Omental fat pad (tissue), 4 donors: ENCODE results near the gene GCAT. TPM values are rescaled to one million over a fixed set of nuclear protein-coding genes. Genes with fewer than 3 reads are reported as not detected.

Source experiments
- ATAC-seq: fragments of 150-250 bp; one replicate; pipeline ENCODE4 v1.9.1; 2016; ENCODE audit warnings: mild to moderate bottlenecking, moderate library complexity; ENCODE audit not compliant: low FRiP score
- DNase-seq: peaks from one replicate; pipeline ENCODE4 v3.0.0-alpha.2; 2019; ENCODE audit warnings: low spot score
- CTCF ChIP-seq, 3 donors: fragments of 450-650 bp; IDR thresholded peaks; one replicate each; pipeline ENCODE4 v1.5.1; 2016 to 2017; ENCODE audit warnings: antibody characterized with exemption in 3 of 3, mild to moderate bottlenecking in 3 of 3, moderate library complexity in 2 of 3
- total RNA-seq, 4 donors: library from RNA; depleted of rRNA; stranded (reverse); fragments of >200 nt; gene quantifications; one replicate each; pipeline ENCODE4 v1.1.0, GENCODE V29; 2016

GCAT gene
- total RNA-seq, 4 donors from 2014 or later = 6.5 to 12.0 (median 8.9) TPM

- DNase-seq (no peak), ATAC-seq (no peak)
- no peak for TF ChIP-seq CTCF (IDR thresholded peaks at IDR 0.05)
Measured at GRCh38 chr22:37812869-37813678, 5.3 kb downstream of the GCAT start.

GRCh38 chr22:37815593-37815992 is 7.9 kb downstream of the GCAT start:
- no peak for DNase-seq

GRCh38 chr22:37816543-37817180 is 8.9 kb downstream of the GCAT start:
- ATAC-seq = no peak

More at GRCh38 chr22:37815593-37815992, 7.9 kb downstream of the GCAT start:
- no peak for ATAC-seq
- no peak for TF ChIP-seq CTCF (IDR thresholded peaks at IDR 0.05)

GRCh38 chr22:37817705-37818408 is 10.1 kb downstream of the GCAT start:
- peak; percentile 85 for DNase-seq

More at GRCh38 chr22:37816543-37817180, 8.9 kb downstream of the GCAT start:
- no peak for TF ChIP-seq CTCF (IDR thresholded peaks at IDR 0.05)
- DNase-seq = no peak

GRCh38 chr22:37818409-37819104 is 10.8 kb downstream of the GCAT start:
- peak; percentile 31 for ATAC-seq
- DNase-seq = peak; percentile 29
- no peak for TF ChIP-seq CTCF (IDR thresholded peaks at IDR 0.05)

More at GRCh38 chr22:37817705-37818408, 10.1 kb downstream of the GCAT start:
- peak in 2 of 3 donors; percentile 76 to 92 for TF ChIP-seq CTCF (IDR thresholded peaks at IDR 0.05)
- peak; percentile 88 for ATAC-seq

- ATAC-seq (no peak), DNase-seq (no peak)
- TF ChIP-seq CTCF (IDR thresholded peaks at IDR 0.05) = no peak
Measured at GRCh38 chr22:37819105-37819433, 11.3 kb downstream of the GCAT start.
